HCT116 (cell line): ENCODE data around the gene FBN1. TPM values are rescaled to one million over a fixed set of nuclear protein-coding genes. Genes with fewer than 3 reads are reported as not detected.

Experiments used
- ATAC-seq: fragments of 200-7000 bp; cut with Tn5 transposase; 2 replicates; pipeline ENCODE4 v1.9.1; 2020; ENCODE audit warnings: mild to moderate bottlenecking, moderate library complexity
- BruUV-seq: library from RNA; stranded (reverse); fragments of 400-500 nt; replicated peaks from 2 replicates; lab custom pipeline; 2021; lab: Mats Ljungman, UMichigan
- CTCF ChIA-PET: fragments of 300-600 bp; sonication (Branson Sonifier 250); formaldehyde crosslinking; loops from one replicate; lab custom pipeline; 2021; ENCODE audit warnings: antibody characterized with exemption; lab: Charles Lee
- POLR2A ChIA-PET: fragments of 300-600, 350-600 bp; sonication (Branson Sonifier 250); formaldehyde crosslinking; loops from one replicate; lab custom pipeline; 2021; ENCODE audit warnings: antibody characterized with exemption; lab: Charles Lee
- RAD21 ChIA-PET, 2 experiments: fragments of 300-600 bp; sonication (Branson Sonifier 250); formaldehyde crosslinking; loops; one replicate each; lab custom pipeline; 2023; ENCODE audit warnings: low total read pairs in 2 of 2; ENCODE audit not compliant: uncharacterized antibody in 2 of 2, unreplicated experiment in 2 of 2, low non-redundant PET in 1 of 2; lab: Charles Lee
- DNase-seq: peaks from one replicate; pipeline ENCODE4 v3.0.0-alpha.2; 2010; ENCODE audit warnings: low read depth, low spot score
- H2AFZ ChIP-seq: fragments of 200-600 bp; shearing (Covaris generic), sonication (generic); 2 replicates; pipeline ENCODE4 v1.6.1; 2017; ENCODE audit warnings: low read depth, mixed run types, mixed read lengths, antibody characterized with exemption, low read length; ENCODE audit not compliant: poor library complexity, severe bottlenecking
- H3K27ac ChIP-seq: 2 replicates; pipeline ENCODE4 v1.5.1; 2012; ENCODE audit warnings: low read depth, low read length
- H3K27me3 ChIP-seq: fragments of 200-600 bp; sonication (generic); 2 replicates; pipeline ENCODE4 v1.6.1; 2016; ENCODE audit warnings: mixed run types, low read length, mixed read lengths; ENCODE audit not compliant: insufficient read depth
- H3K36me3 ChIP-seq, 2 experiments: fragments of 200-500 bp in 1 of 2; fragments of 200-600 bp in 1 of 2; sonication (Bioruptor generic) in 1 of 2; sonication (generic) in 1 of 2; 2 replicates each; pipeline versions ENCODE4 v1.5.1 to v1.6.1; 2014 to 2016; ENCODE audit warnings: low read length in 2 of 2, inconsistent platforms in 1 of 2, mixed read lengths in 1 of 2, mixed run types in 1 of 2; ENCODE audit not compliant: insufficient read depth in 2 of 2, control insufficient read depth in 1 of 2
- H3K4me1 ChIP-seq, 2 experiments: fragments of 200-600 bp in 1 of 2; sonication (generic) in 1 of 2; 2 replicates each; pipeline versions ENCODE4 v1.5.1 to v1.6.1; 2012 to 2017; ENCODE audit warnings: low read length in 2 of 2, inconsistent platforms in 1 of 2, mild to moderate bottlenecking in 1 of 2, mixed read lengths in 1 of 2, mixed run types in 1 of 2, moderate library complexity in 1 of 2; ENCODE audit not compliant: insufficient read depth in 2 of 2, control insufficient read depth in 1 of 2
- H3K4me2 ChIP-seq: fragments of 200-600 bp; sonication (generic); 2 replicates; pipeline ENCODE4 v1.6.1; 2017; ENCODE audit warnings: mixed run types, low read length, mixed read lengths
- H3K4me3 ChIP-seq, 2 experiments: fragments of 200-600 bp in 1 of 2; sonication (generic) in 1 of 2; replicated peaks in 1 of 2; 2 replicates each; pipeline ENCODE4 v1.5.1; 2011 to 2016; ENCODE audit warnings: low read length in 2 of 2, control low read depth in 1 of 2, low read depth in 1 of 2, mild to moderate bottlenecking in 1 of 2, mixed read lengths in 1 of 2, mixed run types in 1 of 2
- H3K79me2 ChIP-seq: fragments of 200-600 bp; sonication (generic); 2 replicates; pipeline ENCODE4 v1.6.1; 2017; ENCODE audit warnings: mild to moderate bottlenecking, mixed run types, low read length, moderate library complexity, mixed read lengths; ENCODE audit not compliant: insufficient read depth
- H3K9ac ChIP-seq: fragments of 200-600 bp; sonication (generic); 2 replicates; pipeline ENCODE4 v1.6.1; 2016; ENCODE audit warnings: low read length, mixed read lengths
- H3K9me2 ChIP-seq: fragments of 200-600 bp; sonication (generic), shearing (Covaris generic); 2 replicates; pipeline ENCODE4 v1.6.1; 2017; ENCODE audit warnings: mixed run types, mild to moderate bottlenecking, moderate library complexity; ENCODE audit not compliant: insufficient read depth
- H3K9me3 ChIP-seq, 2 experiments: fragments of 200-500 bp in 1 of 2; fragments of 200-600 bp in 1 of 2; sonication (Bioruptor generic) in 1 of 2; sonication (generic) in 1 of 2; 2 replicates each; pipeline ENCODE4 v1.6.1; 2014 to 2017; ENCODE audit warnings: low read length in 2 of 2, mixed read lengths in 2 of 2, inconsistent platforms in 1 of 2, low read depth in 1 of 2, mild to moderate bottlenecking in 1 of 2, mixed run types in 1 of 2, moderate library complexity in 1 of 2; ENCODE audit not compliant: control insufficient read depth in 1 of 2, insufficient read depth in 1 of 2
- H4K20me1 ChIP-seq: fragments of 200-600 bp; sonication (generic), shearing (Covaris generic); 2 replicates; pipeline ENCODE4 v1.6.1; 2017; ENCODE audit warnings: mixed run types, mild to moderate bottlenecking, moderate library complexity; ENCODE audit not compliant: insufficient read depth
- CBX3 ChIP-seq: IDR thresholded peaks from 2 replicates; pipeline ENCODE4 v1.6.1; 2012; ENCODE audit warnings: low read depth
- CEBPB ChIP-seq: IDR thresholded peaks from 2 replicates; pipeline ENCODE4 v1.6.1; 2012; ENCODE audit warnings: low read depth
- ELF1 ChIP-seq: IDR thresholded peaks from 2 replicates; pipeline ENCODE4 v1.6.1; 2012; ENCODE audit warnings: low read depth, borderline replicate concordance
- FOSL1 ChIP-seq: IDR thresholded peaks from 2 replicates; pipeline ENCODE4 v1.6.1; 2012; ENCODE audit warnings: low read depth
- POLR2AphosphoS5 ChIP-seq: IDR thresholded peaks from 2 replicates; pipeline ENCODE4 v1.6.1; 2011; ENCODE audit warnings: mild to moderate bottlenecking, low read depth, low read length, moderate library complexity
- REST ChIP-seq: IDR thresholded peaks from 2 replicates; pipeline ENCODE4 v1.6.1; 2012; ENCODE audit warnings: low read depth
- SRF ChIP-seq: IDR thresholded peaks from 2 replicates; pipeline ENCODE4 v1.6.1; 2012; ENCODE audit warnings: low read depth
- YY1 ChIP-seq: IDR thresholded peaks from 2 replicates; pipeline ENCODE4 v1.6.1; 2011; ENCODE audit warnings: low read length, low read depth, moderate library complexity, mild to moderate bottlenecking; ENCODE audit not compliant: insufficient replicate concordance; ENCODE audit errors: extremely low read depth
- intact Hi-C: fragments of 100-400 bp; cut with micrococcal nuclease; formaldehyde crosslinking; loops from 2 replicates; pipeline ENCODE4 v1.10.0; 2022
- total RNA-seq: library from RNA; stranded (reverse); gene quantifications from one replicate; pipeline ENCODE4 v1.2.1, GENCODE V29; 2021; ENCODE audit not compliant: unreplicated experiment

Gene FBN1
- total RNA-seq, 1 experiment from 2014 or later, result 1.7 TPM

DNA sequence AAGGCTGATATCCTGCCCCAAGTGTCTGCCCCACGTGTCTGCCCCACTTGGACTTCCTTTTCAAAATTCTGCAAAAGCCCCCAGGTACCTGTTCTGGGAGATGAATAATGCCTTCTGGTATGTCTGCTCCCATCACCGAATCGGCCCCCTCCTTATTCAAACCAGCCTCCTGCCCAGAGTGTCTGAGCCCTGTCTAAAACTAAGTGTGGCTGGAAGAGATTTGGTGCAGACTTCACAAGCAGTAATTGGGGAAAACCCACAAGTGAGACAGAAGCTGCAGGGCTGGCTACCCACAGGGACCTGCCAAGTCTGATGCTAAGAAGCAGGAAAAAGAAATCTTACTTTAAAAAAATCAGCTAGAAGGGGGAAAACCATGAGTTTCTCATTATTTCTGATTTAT lies 229.2 kb downstream of the FBN1 start:
- ChIA-PET POLR2A (no interaction called here), CTCF (no interaction called here), RAD21 (no interaction called here)
- no peaks in the 10 kb centered on the region for H3K4me1 ChIP-seq
- intact Hi-C loops, result no loop called here
- no peak overlapping the region for H3K9ac ChIP-seq
- H3K4me2 ChIP-seq, result no peak overlapping the region
- TF ChIP-seq SRF (no peak), POLR2AphosphoS5 (no peak), CEBPB (no peak), FOSL1 (no peak), CBX3 (no peak), ELF1 (no peak), YY1 (no peak), REST (no peak)
- no peaks in the 10 kb centered on the region for H3K79me2 ChIP-seq
- no peaks in the 10 kb centered on the region for H3K36me3 ChIP-seq
- H3K27me3 ChIP-seq, result no peaks in the 10 kb centered on the region
- DNase-seq, result no peak
- no TSS peak for BruUV-seq
- no peak for ATAC-seq
- no peak overlapping the region for H3K27ac ChIP-seq
- no peaks in the 10 kb centered on the region for H3K9me2 ChIP-seq
- no peaks in the 10 kb centered on the region for H4K20me1 ChIP-seq
- H2AFZ ChIP-seq, result no peak overlapping the region
- no peak overlapping the region for H3K4me3 ChIP-seq
- no peaks in the 10 kb centered on the region for H3K9me3 ChIP-seq
